HG03039 (cell line): ENCODE measurements around the gene METTL15.
"Not testable (repeated sequence)": the region's sequence is repeated elsewhere in the genome, so short reads cannot be mapped to it uniquely, and the experiment has no call there.

Source experiments
- ATAC-seq: cut with Tn5 transposase; IDR thresholded peaks from one replicate; pipeline ENCODE4 v1.9.1; 2021; ENCODE audit warnings: mild to moderate bottlenecking, moderate library complexity; ENCODE audit not compliant: unreplicated experiment

METTL15 gene

DNA sequence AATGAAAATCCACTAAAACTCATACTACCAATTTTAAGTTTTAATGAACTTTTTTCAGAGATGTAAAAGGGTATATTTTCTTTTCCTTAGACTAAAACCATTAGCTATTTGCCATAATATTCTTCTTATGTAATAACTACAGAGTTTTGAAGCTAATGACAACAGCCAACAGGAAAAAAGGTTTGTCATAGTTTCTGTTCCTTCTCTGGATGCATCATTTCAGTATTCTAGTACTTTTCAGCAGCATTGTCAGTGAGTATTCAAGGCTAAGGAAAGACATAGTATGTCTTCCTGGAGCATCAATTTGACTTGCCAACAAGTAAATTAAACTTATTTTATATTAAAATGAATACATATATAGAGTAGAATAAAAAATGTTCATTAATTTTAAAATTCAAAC, 166.0 kb downstream of the METTL15 start:
- no peak for ATAC-seq

DNA sequence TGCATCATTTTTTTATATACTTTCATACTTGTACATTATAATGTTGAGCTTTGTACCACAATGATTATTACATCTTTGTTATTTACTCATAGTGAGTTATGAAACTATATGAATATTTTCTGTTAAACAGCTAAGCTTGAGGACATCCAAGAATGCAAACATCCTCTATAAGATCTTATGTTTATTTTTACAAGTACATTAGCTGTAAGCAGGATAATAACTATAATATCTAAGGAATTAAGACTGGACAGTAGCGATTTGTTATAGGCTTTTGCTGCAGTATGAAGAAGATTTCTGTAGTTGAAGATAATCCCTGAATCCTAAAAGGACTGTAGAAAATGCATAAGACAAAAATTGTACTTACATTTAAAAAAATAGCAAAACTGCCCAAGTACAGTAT, 176.0 kb downstream of the METTL15 start:
- no peak for ATAC-seq

DNA sequence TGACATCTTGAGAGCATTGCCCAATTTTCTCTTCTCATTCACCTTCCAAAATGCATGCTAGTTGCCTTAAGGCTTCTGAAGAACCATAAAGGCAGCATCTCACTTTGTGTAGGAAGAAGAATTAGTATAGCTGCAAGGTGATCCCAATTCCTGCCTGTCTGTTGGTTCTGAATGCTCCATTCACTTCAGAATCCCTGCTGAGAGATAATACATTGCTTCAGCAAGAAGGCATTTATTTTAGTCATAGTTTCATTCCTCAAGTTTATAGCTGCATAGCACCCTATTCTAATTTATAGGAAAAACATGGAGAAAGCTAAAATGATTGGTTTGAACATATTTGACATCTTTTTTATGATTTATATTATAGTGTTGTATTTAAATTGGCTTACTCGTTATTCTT, 181.3 kb downstream of the METTL15 start:
- no peak for ATAC-seq

DNA sequence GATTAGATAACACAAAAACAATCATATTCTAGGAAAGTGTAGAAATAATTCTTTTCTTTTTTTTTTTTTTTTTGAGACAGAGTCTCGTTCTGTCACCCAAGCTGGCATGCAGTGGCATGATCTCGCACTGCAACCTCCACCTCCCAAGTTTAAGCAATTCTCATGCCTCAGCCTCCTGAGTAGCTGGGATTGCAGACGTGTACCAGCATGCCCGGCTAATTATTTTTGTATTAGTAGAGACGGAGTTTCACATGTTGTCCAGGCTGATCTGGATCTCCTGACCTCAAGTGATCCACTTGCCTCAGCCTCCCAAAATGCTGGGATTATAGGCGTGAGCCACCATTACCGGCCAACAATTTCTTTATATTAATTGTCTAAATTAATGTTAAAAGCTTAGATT, 182.8 kb downstream of the METTL15 start:
- ATAC-seq = not testable (repeated sequence)

DNA sequence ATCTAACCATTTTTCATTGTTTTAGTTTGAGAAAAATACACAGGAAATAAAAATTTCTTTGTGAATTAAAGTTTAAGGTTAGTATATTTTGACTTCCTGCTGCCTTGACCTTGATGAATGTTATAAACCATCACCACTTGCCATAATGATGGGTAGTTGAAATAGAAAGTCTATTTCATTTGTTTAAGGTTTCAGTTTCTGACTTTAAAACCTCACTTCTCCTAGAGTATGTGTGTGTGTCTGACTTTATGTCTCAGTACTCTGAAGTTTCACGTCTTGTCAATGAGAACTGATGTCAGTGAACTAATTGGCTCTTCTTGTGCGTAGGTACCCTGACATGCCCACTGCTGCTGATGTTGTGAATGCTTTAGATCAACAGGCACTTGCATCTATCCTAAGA, 188.2 kb downstream of the METTL15 start:
- ATAC-seq = peak; percentile 95

DNA sequence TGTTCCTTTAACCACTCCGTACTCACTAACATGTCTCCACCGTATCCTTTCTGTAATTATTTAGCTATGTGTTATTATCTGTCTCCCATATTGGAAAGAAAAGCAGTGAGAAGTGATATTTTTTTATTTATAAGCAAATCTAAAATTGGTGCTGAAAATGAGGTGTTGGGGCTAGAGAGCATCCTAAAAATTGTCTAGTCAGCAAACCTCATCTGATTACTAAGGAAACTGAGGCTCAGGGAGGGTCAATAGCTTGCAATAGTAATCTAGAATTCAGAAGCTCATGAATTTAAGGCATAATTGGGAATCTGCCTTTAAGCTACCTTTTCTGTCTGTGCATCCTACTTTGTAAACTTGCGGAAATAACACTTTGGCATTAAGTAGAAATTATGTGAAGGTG, 190.0 kb downstream of the METTL15 start:
- no peak for ATAC-seq

DNA sequence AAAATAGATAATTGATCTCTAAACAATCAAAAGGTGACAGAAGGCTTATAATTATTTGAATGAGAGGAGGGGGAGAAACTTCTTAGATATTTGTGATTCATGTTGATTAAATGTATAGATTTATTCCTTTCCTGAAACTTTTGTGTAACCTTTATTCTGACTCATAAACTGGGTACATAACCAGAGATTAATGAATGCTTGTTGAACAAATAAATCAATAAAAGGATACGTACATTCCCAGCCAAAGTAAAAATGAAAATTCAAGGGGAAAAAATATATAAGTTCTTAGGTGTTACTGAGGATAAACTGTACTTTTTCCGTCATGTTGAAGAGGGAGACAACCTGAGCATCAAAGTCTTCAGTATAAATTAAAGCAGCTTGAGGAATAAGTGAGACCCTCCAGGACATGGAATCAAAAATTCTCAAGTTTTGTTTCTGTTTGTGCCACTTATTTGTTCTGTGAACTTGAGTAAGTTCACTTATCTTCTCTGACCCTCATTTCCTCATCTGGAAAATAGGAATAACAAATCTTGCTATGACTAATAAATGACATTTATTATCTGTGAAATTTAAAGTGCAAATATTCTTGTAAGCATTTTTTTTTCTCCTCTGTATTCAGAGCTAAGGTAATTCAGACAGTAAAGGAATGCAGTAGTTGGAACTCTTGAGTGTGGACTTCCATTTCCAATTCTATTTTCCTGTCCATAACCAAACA, 195.4 kb downstream of the METTL15 start:
- ATAC-seq = no peak

DNA sequence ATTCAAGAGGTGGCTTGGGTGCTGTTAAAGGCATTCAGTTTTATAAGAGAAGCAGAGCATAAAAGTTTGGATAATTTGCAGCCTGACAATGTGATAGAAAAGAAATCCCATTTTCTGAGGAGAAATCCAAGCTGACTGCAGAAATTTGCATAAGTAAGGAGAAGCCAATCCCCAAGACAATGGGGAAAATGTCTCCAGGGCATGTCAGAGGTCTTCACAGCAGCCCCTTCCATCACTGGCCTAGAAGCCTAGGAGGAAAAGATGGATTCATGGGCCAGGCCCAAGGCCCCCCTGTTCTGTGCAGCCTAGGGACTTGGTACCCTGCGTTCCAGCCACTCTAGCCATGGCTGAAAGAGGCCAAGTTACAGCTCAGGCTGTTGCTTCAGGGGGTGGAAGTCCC, 207.3 kb downstream of the METTL15 start:
- no peak for ATAC-seq

DNA sequence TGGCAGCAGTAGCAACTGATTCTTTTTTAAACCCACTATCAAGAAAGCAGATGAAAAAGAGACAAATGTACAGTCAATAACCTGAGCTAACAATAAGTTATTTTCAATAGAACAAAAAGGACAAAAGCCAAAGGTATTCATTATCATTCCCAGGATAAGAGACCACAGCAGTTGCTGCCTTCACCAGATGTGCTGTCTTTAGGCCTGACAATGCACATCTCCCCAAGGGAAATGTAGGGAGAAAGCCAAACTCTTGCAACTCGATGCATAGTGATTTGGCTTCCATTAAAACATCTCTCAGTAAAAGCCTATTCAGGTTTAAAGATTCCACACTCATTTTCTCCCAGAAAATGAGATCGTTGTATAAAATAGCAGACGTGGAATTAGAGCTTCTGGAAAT, 210.7 kb downstream of the METTL15 start:
- ATAC-seq = no peak

DNA sequence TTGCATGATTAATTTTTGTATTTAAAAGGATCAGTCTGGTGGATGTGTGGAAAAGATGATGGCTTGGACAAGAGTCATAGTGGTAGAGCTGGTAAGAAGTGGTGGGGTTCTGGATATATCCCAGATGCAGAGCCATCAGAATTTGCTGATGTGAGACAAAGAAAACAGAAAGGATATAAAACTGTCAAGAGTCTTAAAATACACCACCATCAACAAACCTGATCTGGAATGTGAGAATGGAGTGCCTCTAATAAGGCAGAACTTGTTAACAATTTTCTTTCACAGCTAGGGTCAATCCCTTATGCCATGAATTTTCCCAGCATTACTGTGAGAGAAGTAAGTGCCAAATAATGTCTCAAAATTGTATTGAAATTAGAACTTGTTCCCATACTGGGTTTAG, 215.4 kb downstream of the METTL15 start:
- ATAC-seq = no peak

DNA sequence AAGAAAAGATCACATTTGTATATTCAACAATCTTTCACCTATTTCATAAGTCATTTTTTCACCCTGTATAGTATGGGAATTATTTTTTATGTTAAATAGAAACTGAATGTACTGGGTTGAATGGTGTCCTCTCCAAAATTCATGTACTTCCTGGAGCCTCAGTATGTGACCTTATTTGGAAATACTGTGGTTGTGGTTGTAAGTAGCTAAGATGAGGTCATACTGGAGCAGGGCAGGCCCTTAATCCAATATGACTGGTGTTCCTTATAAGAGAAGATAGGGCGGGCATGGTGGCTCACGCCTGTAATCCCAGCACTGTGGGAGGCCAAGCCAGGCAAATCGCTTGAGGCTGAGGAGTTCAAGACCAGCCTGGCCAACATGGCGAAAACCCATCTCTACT, 224.2 kb downstream of the METTL15 start:
- ATAC-seq = not testable (repeated sequence)

DNA sequence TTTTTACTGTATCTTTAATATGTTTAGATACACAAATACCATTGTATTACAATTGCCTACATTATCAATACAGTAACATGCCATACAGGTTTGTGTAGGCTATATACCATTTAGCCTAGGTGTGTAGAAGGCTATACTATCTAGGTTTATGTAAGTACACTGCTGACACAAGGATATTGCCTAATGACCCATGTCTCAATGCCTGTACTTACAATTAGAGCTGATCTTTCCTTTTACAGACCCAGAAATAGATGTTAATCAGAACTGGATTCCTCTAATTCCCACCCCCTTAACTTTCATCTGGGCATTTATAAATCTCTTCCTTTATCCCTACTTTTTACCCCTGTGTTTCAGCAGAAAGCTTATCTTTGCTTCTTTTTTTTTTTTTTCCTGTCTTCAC, 229.5 kb downstream of the METTL15 start:
- ATAC-seq = no peak

DNA sequence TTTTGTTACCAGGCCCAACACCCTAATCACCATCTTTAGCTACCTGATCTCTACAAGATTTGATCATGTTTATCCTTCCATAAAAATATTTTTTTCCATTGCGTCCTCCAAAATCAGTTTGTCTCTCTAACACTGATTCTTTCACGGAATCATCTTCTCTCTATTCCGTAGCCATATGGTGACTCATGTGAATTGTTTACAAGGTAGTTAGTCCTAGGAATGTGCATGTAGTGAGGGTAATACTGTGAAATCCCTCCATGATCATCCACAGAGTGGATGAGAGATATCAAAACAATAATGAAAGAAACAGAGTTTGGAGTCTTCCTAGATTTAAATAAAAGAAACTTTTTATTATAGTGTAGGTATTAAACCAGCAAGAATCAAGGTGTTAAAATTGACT, 230.2 kb downstream of the METTL15 start:
- no peak for ATAC-seq

DNA sequence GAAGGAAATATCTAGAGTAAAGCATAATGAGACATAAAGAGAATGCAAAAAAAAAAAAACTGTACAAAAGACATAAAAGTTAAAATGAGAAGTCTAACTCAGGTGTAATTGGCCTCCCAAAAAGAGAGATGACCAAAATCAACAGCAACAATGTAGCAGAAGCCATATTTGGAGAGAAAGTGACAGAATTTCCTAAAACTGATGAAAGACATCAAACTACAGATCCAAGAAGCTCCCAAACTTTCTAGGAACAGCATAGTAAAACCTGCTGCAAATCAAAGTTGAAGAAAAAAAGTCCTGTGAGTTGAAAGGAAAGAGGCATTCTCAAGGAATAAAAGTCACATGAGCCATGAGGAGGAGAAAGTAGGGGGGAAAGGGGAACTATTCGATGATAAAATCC, 231.3 kb downstream of the METTL15 start:
- ATAC-seq = no peak

DNA sequence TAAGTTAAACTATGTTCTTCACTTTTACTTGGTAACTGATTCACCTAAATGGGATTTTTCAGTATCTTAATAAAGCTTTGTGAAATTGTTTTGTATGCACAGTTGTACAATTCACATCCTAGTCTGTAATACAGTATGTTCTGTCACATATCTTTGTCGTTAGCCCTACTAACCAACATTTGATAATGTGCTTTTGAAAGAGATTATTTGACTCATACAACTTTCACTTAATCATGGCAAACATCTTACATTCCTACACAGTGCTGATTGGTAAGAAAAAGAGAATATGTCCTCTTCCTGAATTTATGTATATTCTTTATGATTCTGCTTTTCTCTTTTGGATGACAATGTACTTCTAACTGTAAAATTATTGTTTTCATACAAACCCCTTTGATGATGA, 234.5 kb downstream of the METTL15 start:
- ATAC-seq = no peak

DNA sequence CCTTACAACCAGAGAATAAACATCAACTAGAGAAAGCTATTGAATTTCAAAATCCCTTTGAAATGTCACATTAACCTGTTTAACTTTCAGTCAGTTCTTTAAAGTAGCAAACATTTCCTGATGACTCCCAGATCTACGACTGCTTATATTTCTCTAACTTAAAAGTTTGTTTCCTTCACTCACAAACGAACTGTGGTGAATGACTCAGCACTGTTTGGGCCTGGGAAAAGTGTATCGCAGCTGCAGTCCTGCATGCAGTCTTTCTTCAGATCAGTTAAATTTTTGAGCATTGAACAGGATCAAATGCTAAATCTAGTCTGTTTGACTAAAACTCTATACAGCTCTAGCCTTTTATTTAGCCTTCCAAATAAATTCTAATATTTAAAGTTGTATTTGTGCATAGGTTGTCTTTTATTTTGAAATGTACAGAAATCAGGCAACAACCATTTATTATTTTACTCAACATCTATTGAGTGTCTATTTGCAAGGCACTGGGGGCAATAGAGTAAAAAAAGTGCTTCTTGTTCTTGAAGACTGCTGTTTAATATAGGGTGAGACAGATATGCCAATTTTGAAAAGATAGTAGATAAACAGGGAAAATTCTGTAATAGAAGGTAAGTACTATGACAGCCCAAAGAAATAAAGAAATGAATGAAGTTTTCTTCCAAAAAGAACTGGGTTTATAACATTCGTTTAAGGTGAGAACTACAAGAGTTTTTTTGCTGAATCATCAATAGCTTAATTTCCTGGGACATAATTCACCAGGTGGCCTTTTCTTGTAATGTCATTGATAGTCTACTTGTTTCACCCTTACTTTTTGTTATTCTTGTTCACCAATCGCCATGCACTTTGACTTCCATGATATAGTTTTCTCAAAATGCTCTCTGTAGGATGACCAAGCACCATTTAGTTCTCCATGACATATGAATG, 235.4 kb downstream of the METTL15 start:
- no peak for ATAC-seq

DNA sequence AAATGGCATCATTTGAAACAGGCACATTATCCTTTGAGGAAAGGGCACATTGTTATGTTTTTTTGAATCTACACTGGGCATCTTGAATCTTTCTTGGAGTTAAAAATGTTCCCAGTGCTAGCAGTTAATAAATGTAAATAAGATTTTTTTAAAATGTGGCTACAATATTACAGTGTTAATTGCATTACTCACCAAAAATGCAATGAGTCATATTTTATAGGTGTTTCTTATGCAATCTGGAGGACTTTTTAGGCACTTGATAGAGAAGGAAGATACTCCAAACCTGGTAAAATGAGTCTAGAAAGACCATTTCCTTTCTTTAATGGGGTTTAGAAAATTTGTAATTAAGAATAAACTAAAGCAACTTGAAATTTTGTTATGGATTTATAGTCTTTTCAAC, 238.0 kb downstream of the METTL15 start:
- ATAC-seq = no peak

DNA sequence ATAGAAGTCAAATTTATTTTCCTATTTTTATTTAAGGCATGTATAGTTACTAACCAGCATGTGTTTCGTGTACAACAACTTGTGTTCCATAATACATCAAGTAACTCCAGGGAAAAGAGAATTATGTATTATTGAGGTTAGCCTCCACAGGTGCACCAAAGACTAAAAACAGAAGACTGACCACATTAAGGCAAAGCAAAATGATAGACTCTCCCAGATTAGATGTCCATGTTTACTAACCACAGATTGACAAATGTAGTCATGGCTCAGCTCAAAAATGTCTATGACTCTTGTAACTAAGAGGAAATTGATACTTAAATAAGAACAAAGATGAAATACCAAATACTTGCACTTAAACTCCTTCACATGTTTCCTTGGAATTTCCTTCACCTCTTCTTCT, 238.5 kb downstream of the METTL15 start:
- ATAC-seq = no peak

DNA sequence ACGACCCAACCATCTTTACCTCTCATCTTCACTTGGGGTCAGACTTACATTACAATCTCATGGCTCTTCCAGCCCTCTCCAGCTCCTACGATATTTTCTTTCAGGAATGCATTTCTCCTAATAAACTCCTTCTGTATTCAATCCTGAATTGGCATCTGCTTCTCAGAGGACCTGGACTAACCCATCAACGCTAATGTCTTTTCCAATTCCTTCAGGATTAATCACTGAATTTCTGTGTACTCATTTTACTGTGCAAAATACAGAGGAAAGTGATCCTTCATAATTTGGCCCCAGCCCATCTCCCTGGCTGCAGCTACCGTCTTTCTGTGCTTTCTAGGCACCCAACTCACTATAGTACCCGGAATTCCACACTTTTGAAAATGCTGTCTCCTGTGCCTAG, 239.2 kb downstream of the METTL15 start:
- ATAC-seq = no peak

DNA sequence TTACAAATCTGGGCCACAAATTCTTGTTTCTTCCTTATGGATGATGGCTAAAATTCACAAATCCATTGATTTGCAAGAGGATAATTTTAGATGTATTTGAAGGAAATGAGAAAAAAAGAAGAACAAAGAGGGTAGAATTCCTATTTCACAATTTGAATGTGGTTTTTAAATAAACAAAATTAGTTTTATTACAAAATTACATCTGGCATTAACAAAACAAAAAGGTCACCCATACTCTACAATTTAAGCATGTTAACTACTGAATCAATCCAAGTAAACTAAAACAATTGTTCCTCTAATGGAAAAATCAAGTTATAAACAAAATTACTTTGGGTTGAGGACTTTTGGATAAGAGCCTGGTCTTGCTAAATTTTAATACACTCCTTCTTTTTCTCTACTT, 242.0 kb downstream of the METTL15 start:
- no peak for ATAC-seq

DNA sequence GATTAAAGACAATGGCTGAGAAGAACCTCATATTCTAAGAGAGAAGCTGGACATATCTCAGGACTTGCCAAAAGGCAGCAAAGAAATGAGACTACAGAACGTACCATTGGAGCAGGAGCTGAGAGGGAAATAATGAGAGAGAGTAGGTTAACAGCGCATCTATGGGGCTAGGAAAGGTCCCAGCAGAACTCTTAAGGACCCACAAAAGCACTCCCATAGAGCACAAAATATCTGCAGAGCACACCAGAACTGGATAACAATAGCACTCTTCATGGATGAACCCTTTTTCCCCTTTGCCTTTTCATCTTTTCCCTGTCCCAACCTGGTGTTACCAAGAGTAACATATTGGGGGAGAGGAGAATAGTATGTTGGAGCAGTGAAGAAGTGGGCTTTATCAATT, 245.8 kb downstream of the METTL15 start:
- no peak for ATAC-seq
